SU-DHL-6 (cell line): ENCODE results near the gene DNAJB7.

Experiments used
- H2AFZ ChIP-seq: fragments of 200-600 bp; sonication (generic); 2 replicates; pipeline ENCODE4 v1.6.1; 2014; ENCODE audit warnings: low read depth, mild to moderate bottlenecking, moderate library complexity, mixed read lengths, antibody characterized with exemption, low read length; ENCODE audit not compliant: severe bottlenecking
- H3F3A ChIP-seq: fragments of 200-600 bp; shearing (Covaris generic); 2 replicates; pipeline ENCODE4 v1.6.0; 2016; ENCODE audit warnings: antibody characterized with exemption, mild to moderate bottlenecking; ENCODE audit not compliant: insufficient read depth
- H3K27ac ChIP-seq: fragments of 200-600 bp; sonication (generic); 2 replicates; pipeline ENCODE4 v1.5.1; 2016; ENCODE audit warnings: low read depth, mild to moderate bottlenecking, low read length, moderate library complexity, mixed read lengths
- H3K27me3 ChIP-seq: fragments of 200-600 bp; sonication (generic), shearing (Covaris generic); 2 replicates; pipeline ENCODE4 v1.6.0; 2014; ENCODE audit warnings: mild to moderate bottlenecking, low read length
- H3K36me3 ChIP-seq: fragments of 200-600 bp; sonication (generic); 2 replicates; pipeline ENCODE4 v1.6.1; 2014; ENCODE audit warnings: mild to moderate bottlenecking, low read length, mixed read lengths
- H3K4me2 ChIP-seq: fragments of 300-600, 200-600 bp; shearing (Covaris generic), sonication (generic); 2 replicates; pipeline ENCODE4 v1.6.0; 2014; ENCODE audit warnings: low read length, low read depth, mild to moderate bottlenecking; ENCODE audit not compliant: poor library complexity, severe bottlenecking
- H3K4me3 ChIP-seq: fragments of 200-600 bp; sonication (generic); 2 replicates; pipeline ENCODE4 v1.5.1; 2014; ENCODE audit warnings: antibody characterized with exemption, low read length, mild to moderate bottlenecking, mixed read lengths; ENCODE audit not compliant: insufficient read depth, poor library complexity, severe bottlenecking
- H3K79me2 ChIP-seq: fragments of 200-600 bp; sonication (generic); 2 replicates; pipeline ENCODE4 v1.6.1; 2014; ENCODE audit warnings: mild to moderate bottlenecking, low read length, moderate library complexity; ENCODE audit not compliant: insufficient read depth
- H3K9ac ChIP-seq: fragments of 200-600 bp; sonication (generic); 2 replicates; pipeline ENCODE4 v1.7.0; 2014; ENCODE audit warnings: mild to moderate bottlenecking, low read length
- H3K9me2 ChIP-seq: fragments of 200-600 bp; sonication (generic); replicated peaks from 2 replicates; pipeline ENCODE4 v1.6.1; 2014; ENCODE audit warnings: low read length; ENCODE audit not compliant: insufficient read depth
- H3K9me3 ChIP-seq: fragments of 200-600 bp; sonication (generic); 2 replicates; pipeline ENCODE4 v1.6.1; 2014; ENCODE audit warnings: low read length, mixed read lengths; ENCODE audit not compliant: insufficient read depth
- H4K20me1 ChIP-seq: fragments of 200-600 bp; sonication (generic); 2 replicates; pipeline ENCODE4 v1.6.1; 2014; ENCODE audit warnings: low read depth, mild to moderate bottlenecking, antibody characterized with exemption, low read length, moderate library complexity, mixed read lengths
- CTCF ChIP-seq: fragments of 200-600 bp; sonication (generic); IDR thresholded peaks from one replicate; pipeline ENCODE4 v1.5.1; 2017; ENCODE audit warnings: antibody characterized with exemption, mild to moderate bottlenecking, low read length, moderate library complexity; ENCODE audit not compliant: insufficient read depth, poor library complexity, severe bottlenecking
- EZH2phosphoT487 ChIP-seq: fragments of 200-600 bp; sonication (generic), shearing (Covaris generic); conservative IDR thresholded peaks from 2 replicates; pipeline ENCODE4 v1.6.1; 2018; ENCODE audit warnings: mild to moderate bottlenecking, antibody characterized with exemption, low read length, moderate library complexity, mixed read lengths

The DNAJB7 gene

GRCh38 chr22:40823426-40823825 lies 38.5 kb downstream of the DNAJB7 start:
- Histone ChIP-seq H2AFZ (no peak overlapping the region), H3K4me2 (no peak overlapping the region), H3K4me3 (no peak overlapping the region), H3F3A (peaks cover 38% of the 10 kb centered on the region), H4K20me1 (no peaks in the 10 kb centered on the region), H3K9me3 (no peaks in the 10 kb centered on the region), H3K36me3 (peaks cover 14% of the 10 kb centered on the region; the same call in 1 of the 2 replicates), H3K27me3 (no peaks in the 10 kb centered on the region), H3K79me2 (peaks cover 7% of the 10 kb centered on the region), H3K9me2 (no peaks in the 10 kb centered on the region), H3K27ac (no peak overlapping the region), H3K9ac (no peak overlapping the region)
- TF ChIP-seq EZH2phosphoT487 (no peak), CTCF (no peak)

- H4K20me1 ChIP-seq, result no peaks in the 10 kb centered on the region
- no peaks in the 10 kb centered on the region for H3K27me3 ChIP-seq
- H2AFZ ChIP-seq, result peak overlapping the region; percentile 72
- peak overlapping the region; percentile 15; the same call in 1 of the 2 replicates for H3K27ac ChIP-seq
- H3K4me3 ChIP-seq, result peak overlapping the region; percentile 96
- H3K79me2 ChIP-seq, result peaks cover 43% of the 10 kb centered on the region
- H3K9ac ChIP-seq, result peak overlapping the region; percentile 87
- no peaks in the 10 kb centered on the region for H3K9me2 ChIP-seq
- H3F3A ChIP-seq, result peaks cover 30% of the 10 kb centered on the region
- H3K4me2 ChIP-seq, result peak overlapping the region; percentile 84
- H3K9me3 ChIP-seq, result no peaks in the 10 kb centered on the region
- H3K36me3 ChIP-seq, result peaks cover 7% of the 10 kb centered on the region
- TF ChIP-seq EZH2phosphoT487, result no peak
- no peak for TF ChIP-seq CTCF
Observed at GRCh38 chr22:40819599-40820140, 42.2 kb downstream of the DNAJB7 start.

- H3K9me2 ChIP-seq, result no peaks in the 10 kb centered on the region
- peak within 1 kb of the TSS; percentile 89 for H2AFZ ChIP-seq
- H3K36me3 ChIP-seq, result peaks cover 12% of the 10 kb centered on the region
- H3K4me2 ChIP-seq, result peak within 1 kb of the TSS; percentile 84
- peak within 1 kb of the TSS; percentile 96 for H3K4me3 ChIP-seq
- H3K27ac ChIP-seq, result peak within 1 kb of the TSS; percentile 64
- H3K27me3 ChIP-seq, result no peaks in the 10 kb centered on the region
- H3F3A ChIP-seq, result peaks cover 26% of the 10 kb centered on the region
- TF ChIP-seq CTCF, result no peak
- TF ChIP-seq EZH2phosphoT487, result no peak
- no peaks in the 10 kb centered on the region for H3K9me3 ChIP-seq
- H3K9ac ChIP-seq, result peak within 1 kb of the TSS; percentile 87
- H3K79me2 ChIP-seq, result peaks cover 49% of the 10 kb centered on the region
- H4K20me1 ChIP-seq, result no peaks in the 10 kb centered on the region
Observed at GRCh38 chr22:40818747-40819598, 42.9 kb downstream of the DNAJB7 start, which contains the start of gene SLC25A17. SLC25A17 (minus strand) TSS chr22:40819346; CDS start chr22:40819248, 98 bp downstream.
